HG03025 (cell line): Measurements from ENCODE around the gene SLC37A1.

ENCODE experiments used
- ATAC-seq: cut with Tn5 transposase; IDR thresholded peaks from one replicate; pipeline ENCODE4 v1.9.1; 2021; ENCODE audit warnings: mild to moderate bottlenecking, moderate library complexity; ENCODE audit not compliant: unreplicated experiment, low FRiP score

SLC37A1 gene

GRCh38 chr21:42540396-42540795 is 26.7 kb downstream of the SLC37A1 start:
- ATAC-seq: no peak

DNA sequence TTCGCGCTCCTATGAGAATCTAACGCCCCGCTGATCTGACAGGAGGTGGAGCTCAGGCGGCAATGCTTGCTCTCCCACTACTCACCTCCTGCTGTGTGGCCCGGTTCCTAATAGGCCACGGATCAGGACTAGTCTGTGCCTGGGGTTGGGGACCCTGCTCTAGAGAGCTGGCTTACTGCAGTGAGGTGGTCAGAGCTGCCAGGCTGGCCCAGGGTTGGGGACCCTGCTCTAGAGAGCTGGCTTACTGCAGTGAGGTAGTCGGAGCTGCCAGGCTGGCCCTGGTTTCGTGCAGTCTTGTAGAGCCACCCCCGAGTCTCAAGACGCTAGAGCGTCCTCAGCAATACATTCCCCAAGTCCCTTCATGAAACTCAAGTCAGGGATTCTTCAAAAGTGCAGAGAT is 27.5 kb downstream of the SLC37A1 start:
- ATAC-seq: no peak

DNA sequence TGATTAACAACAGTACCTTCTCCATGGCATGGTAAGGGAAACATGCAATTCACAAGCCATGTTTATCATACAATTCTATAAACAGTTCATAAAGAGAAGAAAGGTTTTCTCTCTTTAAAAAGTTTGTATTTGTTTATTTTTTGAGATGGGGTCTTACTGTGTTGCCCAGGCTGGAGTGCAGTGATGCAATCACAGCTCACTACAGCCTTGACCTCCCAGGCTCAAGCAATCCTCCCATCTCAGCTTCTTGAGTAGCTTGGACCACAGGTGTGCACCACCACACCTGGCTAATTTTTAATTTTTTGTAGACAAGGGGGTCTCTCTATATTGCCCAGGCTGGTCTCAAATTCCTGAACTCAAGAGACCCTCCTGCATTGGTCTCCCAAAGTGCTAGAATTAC is 28.0 kb downstream of the SLC37A1 start:
- ATAC-seq: no peak

GRCh38 chr21:42542196-42542595 is 28.5 kb downstream of the SLC37A1 start:
- no peak for ATAC-seq

GRCh38 chr21:42542596-42542995 is 28.9 kb downstream of the SLC37A1 start:
- no peak for ATAC-seq

GRCh38 chr21:42543106-42543847 is 29.6 kb downstream of the SLC37A1 start:
- no peak for ATAC-seq

DNA sequence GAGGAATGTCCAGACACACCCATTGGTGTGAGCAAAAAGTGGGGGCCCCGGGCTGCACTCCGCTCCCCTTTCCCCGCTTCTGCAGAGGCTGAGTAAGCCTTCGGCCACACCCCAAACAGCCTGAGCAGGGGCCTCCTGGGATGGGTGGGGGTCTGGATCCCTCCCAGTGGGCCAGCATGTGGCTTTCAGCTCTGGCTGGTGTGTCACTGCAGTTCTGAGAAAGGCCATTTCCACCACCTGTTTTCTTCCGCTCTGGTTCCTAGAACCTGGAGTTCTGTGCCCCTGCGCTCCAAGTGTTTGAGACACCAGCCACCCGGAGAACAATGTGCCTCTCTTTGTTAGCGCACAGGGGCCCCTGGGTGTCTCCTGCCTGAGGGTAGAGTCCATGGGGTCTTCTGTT is 30.9 kb downstream of the SLC37A1 start:
- no peak for ATAC-seq

GRCh38 chr21:42545317-42545716 is 31.7 kb downstream of the SLC37A1 start:
- no peak for ATAC-seq

DNA sequence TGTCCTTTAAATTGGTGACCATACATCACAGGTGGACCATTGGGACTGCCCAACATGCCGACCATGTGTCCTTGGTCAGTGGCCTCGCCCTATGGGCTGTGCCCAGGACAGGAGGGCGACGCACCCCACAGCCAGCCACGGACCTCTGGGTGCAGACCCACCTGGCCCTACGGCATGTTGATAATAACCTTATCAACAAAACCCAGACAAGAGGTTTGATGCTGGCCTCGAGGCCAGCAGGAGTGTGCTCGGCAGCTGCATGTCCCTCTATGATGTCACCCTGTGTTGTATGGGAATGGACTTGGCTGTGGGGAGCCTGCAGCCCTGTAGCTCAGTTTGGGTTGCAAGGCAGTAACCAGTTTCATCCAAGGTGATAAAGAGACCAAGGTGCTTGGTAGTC is 32.1 kb downstream of the SLC37A1 start:
- ATAC-seq: no peak

- no peak for ATAC-seq
These were observed 32.8 kb downstream of the SLC37A1 start for GRCh38 chr21:42546433-42546832.

GRCh38 chr21:42547001-42547905 is 33.6 kb downstream of the SLC37A1 start:
- no peak for ATAC-seq

DNA sequence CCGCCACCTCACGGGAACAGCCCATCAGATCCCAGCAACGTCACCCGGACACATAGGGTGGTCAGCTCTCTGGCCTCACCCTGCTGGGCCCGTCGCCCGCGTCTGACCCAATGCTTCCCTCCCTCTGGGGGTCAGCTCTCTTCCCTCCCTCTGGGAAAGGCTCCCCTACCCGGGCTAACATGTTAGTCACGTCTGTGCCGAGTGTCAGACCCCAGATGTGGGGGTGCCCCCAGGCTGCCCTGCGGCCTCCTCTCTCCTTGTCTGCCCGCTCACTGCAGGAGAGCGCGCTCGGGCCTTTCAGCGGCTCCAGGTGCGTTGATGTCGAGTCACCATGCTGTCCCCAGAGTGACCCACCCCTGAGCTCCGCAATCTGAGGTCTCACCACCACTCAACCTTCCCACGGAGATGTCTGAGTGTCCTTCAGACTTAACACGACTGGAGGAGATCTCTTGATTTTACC is 34.3 kb downstream of the SLC37A1 start:
- no peak for ATAC-seq

DNA sequence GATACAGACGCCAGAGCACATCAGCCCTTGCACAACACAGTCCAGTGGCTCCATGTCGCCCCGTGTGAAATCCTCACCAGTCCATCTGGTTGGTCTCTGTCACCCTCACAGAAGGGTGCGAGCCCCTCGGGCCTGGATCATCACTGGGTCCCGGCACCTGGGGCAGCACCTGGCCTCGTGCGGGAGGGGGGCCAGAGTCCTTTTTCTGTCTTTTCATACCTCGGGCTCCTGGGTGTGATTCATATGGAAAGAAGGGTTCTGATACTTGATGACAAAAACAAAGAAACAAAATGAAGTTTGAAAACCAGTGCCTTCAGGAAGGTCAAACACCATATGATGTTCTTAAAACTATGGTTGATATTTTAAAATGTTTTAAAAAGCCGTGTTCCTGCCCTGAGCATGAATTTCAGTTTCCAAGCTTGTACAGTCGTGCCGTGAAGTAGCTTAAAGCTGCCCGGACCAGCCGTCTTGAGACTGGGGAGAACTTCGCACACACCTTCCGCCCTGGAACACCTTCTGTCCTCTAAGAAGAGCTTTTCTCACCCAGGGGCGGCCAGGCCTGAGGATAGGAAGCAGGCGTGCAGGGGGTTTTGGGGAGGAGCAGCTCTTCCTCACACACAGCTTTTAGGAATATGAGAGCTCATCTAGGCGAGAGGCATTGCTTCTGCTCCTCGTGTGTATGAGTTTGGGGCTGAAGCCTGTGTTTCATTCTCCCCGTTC is 35.2 kb downstream of the SLC37A1 start:
- no peak for ATAC-seq

- ATAC-seq: no peak
These were observed 37.2 kb downstream of the SLC37A1 start for GRCh38 chr21:42550817-42551216.

DNA sequence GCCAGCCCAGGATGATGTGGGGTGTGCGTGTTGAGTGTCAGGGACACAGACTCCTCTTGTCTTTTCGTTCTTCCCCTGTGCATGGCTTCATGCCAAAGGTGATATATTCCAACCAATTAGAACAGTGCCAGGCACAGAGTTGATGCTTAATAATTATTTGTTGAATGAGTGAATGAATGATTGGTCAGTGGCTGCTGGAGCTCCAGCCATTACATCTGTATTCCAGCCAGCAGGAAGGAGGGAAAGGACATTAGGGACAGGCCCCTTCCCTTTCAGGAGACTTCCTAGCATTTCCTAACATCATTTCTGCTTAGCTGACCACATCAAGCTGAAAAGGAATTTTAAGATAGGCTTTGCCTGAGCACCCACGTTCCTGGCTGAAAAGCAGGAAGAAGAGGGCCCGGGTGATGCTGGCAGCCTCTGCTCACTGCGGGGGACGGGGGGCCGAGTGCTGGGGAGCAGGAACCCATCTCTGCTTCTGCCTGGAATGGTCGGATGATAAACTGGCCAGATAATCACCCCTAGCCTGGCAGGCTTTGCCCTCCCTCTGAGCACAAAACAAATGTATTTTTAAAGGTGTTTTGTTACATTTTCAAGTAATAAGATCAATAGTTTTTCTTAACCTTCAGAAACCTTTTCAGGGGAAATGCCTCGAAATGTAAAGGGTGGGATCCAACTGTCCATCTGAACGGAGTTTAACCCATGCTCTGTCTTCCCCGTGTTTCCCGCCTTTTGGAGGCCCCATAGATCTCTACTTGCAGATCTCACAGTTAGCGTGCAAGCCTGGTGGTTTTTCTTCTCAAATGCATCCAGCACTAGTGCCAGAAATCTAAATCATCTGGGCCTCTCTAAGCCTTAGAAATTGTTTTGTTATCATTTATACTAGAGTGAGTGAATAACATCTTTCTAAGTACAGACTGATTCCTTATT is 39.0 kb downstream of the SLC37A1 start:
- no peak for ATAC-seq

GRCh38 chr21:42553435-42553834 is 39.8 kb downstream of the SLC37A1 start:
- no peak for ATAC-seq

- ATAC-seq: no peak
These were observed 40.8 kb downstream of the SLC37A1 start for GRCh38 chr21:42554251-42554961.

DNA sequence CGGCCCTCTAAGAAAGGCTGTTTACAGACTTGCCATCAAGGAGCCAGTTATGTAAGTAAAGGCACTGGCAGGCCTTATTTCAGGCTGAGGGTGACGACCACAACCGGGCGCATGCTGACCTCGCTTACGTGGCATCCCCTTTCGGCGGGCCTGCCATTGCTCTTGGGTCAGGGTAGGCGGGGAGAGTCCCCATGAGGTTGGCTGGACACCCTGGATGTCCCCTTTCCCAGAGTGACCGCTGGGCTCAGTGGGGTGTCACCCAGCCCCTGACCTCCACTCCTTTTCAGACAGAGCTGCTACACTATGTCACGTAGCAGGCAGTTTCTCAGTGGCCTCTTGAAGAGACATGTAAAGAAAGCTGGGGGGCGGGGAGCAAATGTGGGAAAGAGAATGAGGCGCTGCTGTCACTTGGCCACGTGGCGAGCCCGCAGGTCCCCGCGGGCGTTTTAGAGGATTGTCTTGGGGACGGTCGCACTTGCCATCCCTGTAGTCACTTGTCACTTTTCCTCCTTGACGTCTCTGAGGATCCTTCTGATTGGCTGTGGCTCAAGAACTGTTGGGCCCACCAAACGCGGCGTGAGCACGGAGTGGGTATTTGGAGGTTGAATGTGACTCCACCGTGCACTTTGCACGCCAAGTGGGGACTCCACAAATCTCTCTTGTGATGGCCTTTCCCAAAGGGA is 42.2 kb downstream of the SLC37A1 start:
- ATAC-seq: no peak

DNA sequence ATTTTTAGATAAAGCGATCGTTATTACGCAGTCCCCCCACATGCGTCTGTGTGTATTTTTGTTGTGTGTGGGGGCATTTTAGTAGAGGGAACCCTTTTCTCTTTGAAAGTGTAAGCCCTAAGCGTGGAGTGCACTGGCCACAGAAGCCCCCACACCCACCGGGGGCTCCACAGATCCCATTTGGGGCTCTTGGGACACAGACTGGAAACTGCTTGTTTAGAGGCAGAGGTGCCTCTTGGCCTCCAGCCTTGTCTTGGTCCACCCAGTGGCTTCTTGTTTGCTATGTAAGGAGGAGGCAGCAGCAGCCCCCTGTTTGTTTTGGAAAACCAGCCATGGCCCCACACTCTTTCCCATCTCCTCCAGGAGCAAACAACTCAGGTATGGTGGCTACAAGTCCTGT is 42.8 kb downstream of the SLC37A1 start:
- no peak for ATAC-seq
